Natural killer cell treated with Interleukin-12 subunit alpha and Interleukin-12 subunit beta and Interleukin-15 and Interleukin-18, amount 100 ng/mL, for 72 hours (primary cell): ENCODE results near the gene MRS2. TPM values are rescaled to one million over a fixed set of nuclear protein-coding genes. Genes with fewer than 3 reads are reported as not detected.
"Not testable (repeated sequence)": the region's sequence is repeated elsewhere in the genome, so short reads cannot be mapped to it uniquely, and the experiment has no call there.

Experiments used
- ATAC-seq, 2 donors: fragments of 150-1000 bp; cut with Tn5 transposase in 1 of 2; sonication (Bioruptor Pico), chemical (Tn5 transposase) in 1 of 2; 2 replicates each; pipeline ENCODE4 v1.10.0; 2021
- DNase-seq: peaks from one replicate; pipeline ENCODE4 v3.0.0; 2022; ENCODE audit warnings: low spot score
- H3K27ac Mint-ChIP-seq, 2 donors: 1 replicate in 1 of 2; 2 replicates in 1 of 2; pipeline ENCODE4 v1.8.0; 2022; ENCODE audit warnings: mixed read lengths in 2 of 2, mild to moderate bottlenecking in 1 of 2, moderate library complexity in 1 of 2
- H3K27me3 Mint-ChIP-seq, 2 donors: 1 replicate in 1 of 2; 2 replicates in 1 of 2; pipeline ENCODE4 v1.8.0; 2022; ENCODE audit warnings: mixed read lengths in 2 of 2
- H3K36me3 Mint-ChIP-seq: one replicate; pipeline ENCODE4 v1.8.0; 2022; ENCODE audit warnings: mixed read lengths
- H3K4me1 Mint-ChIP-seq, 2 donors: 1 replicate in 1 of 2; 2 replicates in 1 of 2; pipeline ENCODE4 v1.8.0; 2022; ENCODE audit warnings: low read depth in 2 of 2, mixed read lengths in 2 of 2, mild to moderate bottlenecking in 1 of 2
- H3K4me3 Mint-ChIP-seq: one replicate; pipeline ENCODE4 v1.8.0; 2022; ENCODE audit warnings: mixed read lengths
- H3K9me3 Mint-ChIP-seq: 2 replicates; pipeline ENCODE4 v1.8.0; 2022; ENCODE audit warnings: mixed read lengths
- total RNA-seq, 2 donors: library from RNA; stranded (reverse); gene quantifications; one replicate each; pipeline ENCODE4 v1.2.3, GENCODE V29; 2022

The MRS2 gene
- total RNA-seq, 2 donors from 2014 or later, result 22.5 to 36.7 TPM

DNA sequence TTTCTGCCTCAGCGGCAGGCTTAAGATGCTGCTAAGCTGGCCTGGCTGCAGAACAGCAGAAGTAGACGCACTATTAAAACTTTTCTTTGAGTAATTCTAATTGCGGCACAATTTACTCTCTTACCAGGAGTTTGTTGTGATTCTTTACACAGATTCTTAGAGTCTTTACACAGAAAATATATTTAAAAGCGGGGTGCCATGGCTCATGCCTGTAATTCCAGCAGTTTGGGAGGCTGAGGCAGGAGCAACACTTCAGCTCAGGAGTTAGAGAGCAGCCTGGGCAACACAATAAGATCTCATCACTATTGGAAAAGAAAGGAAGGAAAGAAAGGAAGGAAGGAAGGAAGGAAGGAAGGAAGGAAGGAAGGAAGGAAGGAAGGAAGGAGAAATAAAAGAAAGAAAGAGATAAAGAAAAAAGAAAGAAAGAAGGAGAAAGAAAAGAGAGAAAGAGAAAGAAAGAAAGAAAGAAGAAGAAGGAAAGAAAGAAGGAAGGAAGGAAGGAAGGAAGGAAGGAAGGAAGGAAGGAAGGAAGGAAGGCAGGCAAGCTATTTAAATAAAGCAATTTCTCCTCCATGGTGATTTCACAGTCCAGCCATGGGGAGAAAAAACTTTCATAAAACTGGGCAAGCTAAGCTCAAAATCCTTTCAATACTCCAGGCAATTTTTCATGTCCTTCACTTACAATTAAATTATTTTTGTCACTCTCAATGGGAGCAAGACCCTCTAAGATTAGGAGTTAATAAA lies 21.1 kb upstream of the MRS2 start:
- Mint-ChIP-seq H3K9me3 (no peaks in the 10 kb centered on the region), H3K4me3 (no peak overlapping the region), H3K4me1 (no peaks in the 10 kb centered on the region), H3K27me3 (peaks cover 18 to 32% of the 10 kb centered on the region in 2 donors), H3K36me3 (no peaks in the 10 kb centered on the region), H3K27ac (no peak overlapping the region)
- DNase-seq (no peak), ATAC-seq (no peak)

DNA sequence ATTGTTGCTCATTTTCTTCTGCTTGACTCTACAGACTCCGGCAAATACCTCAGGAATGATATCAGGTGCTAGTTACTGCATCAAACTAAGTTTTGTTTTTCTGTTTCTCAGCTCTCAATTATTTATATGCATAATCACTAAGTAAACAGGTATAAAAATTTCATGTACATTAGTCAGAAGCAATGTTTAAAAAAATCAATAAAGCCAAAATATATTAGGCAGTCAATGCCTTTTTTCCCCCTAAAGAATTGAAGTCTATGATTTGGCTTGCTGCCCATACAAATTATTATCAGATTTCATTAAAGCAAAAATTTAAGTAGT lies 20.6 kb upstream of the MRS2 start:
- H3K27ac Mint-ChIP-seq, result no peak overlapping the region
- H3K4me1 Mint-ChIP-seq, result no peaks in the 10 kb centered on the region
- no peak overlapping the region for H3K4me3 Mint-ChIP-seq
- peaks cover 15 to 27% of the 10 kb centered on the region in 2 donors for H3K27me3 Mint-ChIP-seq
- DNase-seq, result no peak
- no peaks in the 10 kb centered on the region for H3K9me3 Mint-ChIP-seq
- no peaks in the 10 kb centered on the region for H3K36me3 Mint-ChIP-seq
- no peak for ATAC-seq

DNA sequence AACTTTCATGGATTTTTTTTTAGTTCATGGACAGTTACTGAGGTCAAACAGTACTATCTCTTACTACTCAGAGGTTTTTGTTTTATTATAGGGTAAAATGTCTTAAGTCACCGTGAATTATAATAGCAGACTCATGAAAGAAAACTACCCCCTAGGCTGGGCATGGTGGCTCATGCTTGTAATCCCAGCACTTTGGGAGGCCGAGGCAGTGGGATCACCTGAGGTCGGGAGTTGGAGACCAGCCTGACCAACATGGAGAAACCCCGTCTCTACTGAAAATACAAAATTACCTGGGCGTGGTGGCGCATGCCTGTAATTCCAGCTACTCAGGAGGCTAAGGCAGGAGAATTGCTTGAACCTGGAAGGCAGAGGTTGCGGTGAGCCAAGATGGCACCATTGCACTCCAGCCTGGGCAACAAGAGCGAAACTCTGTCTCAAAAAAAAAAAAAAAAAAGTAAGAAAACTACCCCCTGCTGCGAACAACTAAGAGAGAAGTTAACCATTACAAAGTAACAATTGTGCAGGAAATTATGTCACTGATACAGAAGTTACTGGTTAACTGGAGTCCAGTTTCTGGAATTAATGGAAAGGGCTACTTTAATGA lies 19.7 kb upstream of the MRS2 start:
- H3K4me1 Mint-ChIP-seq, H3K36me3 Mint-ChIP-seq, DNase-seq, ATAC-seq, H3K4me3 Mint-ChIP-seq, H3K27ac Mint-ChIP-seq, H3K9me3 Mint-ChIP-seq: not testable (repeated sequence)
- peaks cover 18 to 33% of the 10 kb centered on the region in 2 donors for H3K27me3 Mint-ChIP-seq

DNA sequence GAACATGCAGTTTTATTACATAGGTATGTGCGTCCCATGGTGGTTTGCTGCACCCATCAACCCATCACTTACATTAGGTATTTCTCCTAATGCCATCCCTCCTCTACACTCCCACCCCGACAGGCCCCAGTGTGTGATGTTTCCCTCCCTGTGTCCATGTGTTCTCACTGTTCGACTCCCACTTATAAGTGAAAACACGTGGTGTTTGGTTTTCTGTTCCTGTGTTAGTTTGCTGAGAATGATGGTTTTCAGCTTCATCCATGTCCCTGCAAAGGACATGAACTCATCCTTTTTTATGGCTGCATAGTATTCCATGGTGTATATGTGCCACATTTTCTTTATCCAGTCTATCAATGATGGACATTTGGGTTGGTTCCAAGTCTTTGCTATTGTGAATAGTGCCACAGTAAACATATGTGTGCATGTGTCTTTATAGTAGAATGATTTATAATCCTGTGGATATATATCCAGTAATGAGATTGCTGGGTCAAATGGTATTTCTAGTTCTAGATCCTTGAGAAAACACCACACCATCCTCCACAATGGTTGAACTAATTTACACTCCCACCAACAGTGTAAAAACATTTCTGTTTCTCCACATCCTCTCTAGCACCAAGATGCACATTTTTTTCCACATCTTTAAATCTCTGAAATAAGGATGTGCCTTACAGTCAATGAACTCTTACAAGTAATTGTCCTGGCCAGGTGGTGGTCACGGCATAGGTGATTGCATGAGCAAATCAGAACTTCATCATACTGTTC lies 18.2 kb upstream of the MRS2 start:
- H3K27ac Mint-ChIP-seq, DNase-seq, H3K4me3 Mint-ChIP-seq, ATAC-seq, H3K4me1 Mint-ChIP-seq, H3K36me3 Mint-ChIP-seq, H3K9me3 Mint-ChIP-seq: not testable (repeated sequence)
- H3K27me3 Mint-ChIP-seq, result peaks cover 14 to 28% of the 10 kb centered on the region in 2 donors

DNA sequence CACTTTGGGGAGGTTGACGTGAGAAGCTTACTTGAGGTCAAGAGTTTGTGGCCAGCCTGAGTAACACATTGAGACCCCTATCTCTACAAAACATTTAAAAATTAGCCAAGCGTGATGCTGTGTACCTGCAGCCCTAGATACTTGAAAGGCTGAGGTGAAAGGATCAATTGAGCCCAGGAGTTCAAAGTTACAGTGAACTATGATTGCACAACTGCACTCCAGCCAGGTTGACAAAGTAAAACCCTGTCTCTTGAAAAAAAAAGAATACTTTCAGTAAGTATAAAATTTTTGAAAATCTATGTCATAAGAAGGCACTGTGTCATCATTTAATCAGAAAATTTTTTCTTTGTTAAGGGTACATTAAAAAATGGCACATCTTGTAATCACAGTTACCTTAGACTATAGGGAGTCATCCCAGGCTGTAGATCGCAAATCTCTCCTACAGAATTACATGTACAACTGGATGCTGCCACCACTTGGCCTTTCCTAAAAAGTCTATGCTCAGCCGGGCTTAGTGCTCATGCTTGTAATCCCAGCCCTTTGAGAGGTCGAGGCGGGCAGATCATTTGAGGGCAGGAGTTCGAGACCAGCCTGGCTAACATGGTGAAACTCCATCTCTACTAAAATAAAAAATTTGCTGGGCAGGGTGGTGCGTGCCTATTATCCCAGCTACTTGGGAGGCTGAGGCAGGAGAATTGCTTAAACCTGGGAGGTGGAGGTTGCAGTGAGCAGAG lies 17.0 kb upstream of the MRS2 start:
- Mint-ChIP-seq H3K4me1 (no peaks in the 10 kb centered on the region), H3K27me3 (peaks cover 14 to 27% of the 10 kb centered on the region in 2 donors), H3K27ac (no peak overlapping the region), H3K36me3 (no peaks in the 10 kb centered on the region), H3K9me3 (no peaks in the 10 kb centered on the region), H3K4me3 (no peak overlapping the region)
- no peak for DNase-seq
- no peak for ATAC-seq

DNA sequence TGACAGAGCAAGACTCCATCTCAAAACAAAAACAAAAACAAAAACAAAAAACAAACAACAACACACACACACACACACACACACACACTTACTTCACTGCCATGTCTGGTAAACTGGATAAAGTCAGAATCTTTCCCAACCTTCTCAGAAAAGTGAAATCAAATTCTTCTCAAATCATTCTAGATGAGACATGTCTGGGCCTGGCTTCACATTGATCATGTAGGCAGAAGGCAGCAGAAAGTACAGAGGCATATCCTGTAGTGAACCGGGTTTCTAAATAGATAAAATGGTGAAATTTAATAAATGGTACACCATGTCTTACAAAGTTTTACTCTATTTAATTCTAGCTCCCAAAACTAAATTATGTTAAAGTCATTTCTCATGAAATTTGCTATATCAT lies 14.9 kb upstream of the MRS2 start:
- Mint-ChIP-seq H3K9me3 (no peaks in the 10 kb centered on the region), H3K27me3 (peaks cover 9 to 20% of the 10 kb centered on the region in 2 donors), H3K4me3 (no peak overlapping the region)

DNA sequence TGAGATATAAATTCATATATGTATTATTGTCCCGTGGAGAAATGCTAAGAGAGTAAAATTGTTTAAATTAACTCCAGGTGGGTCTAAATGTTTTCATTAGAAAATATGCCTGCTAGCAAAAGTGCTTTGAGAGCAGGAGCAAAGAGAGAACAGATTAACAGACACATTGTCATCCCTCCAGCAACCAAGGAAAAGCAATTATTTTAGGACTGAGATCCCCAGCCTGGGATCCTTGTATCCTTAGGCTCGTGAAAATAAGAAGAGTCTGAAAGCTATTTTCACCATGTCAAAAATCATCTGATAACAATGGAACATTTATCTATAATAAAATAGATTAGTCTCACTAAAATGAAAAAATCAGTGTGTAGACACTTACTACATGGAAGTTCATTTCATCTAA lies 11.5 kb upstream of the MRS2 start:
- H3K4me1 Mint-ChIP-seq, result no peaks in the 10 kb centered on the region
- DNase-seq, result no peak
- H3K36me3 Mint-ChIP-seq, result no peaks in the 10 kb centered on the region
- H3K4me3 Mint-ChIP-seq, result no peak overlapping the region
- H3K9me3 Mint-ChIP-seq, result no peaks in the 10 kb centered on the region
- H3K27me3 Mint-ChIP-seq, result peaks cover 12 to 19% of the 10 kb centered on the region in 2 donors
- H3K27ac Mint-ChIP-seq, result no peak overlapping the region
- ATAC-seq, result no peak

More for the DNA sequence above, 14.9 kb upstream of the MRS2 start:
- Mint-ChIP-seq H3K4me1 (no peaks in the 10 kb centered on the region), H3K36me3 (no peaks in the 10 kb centered on the region), H3K27ac (no peak overlapping the region)
- no peak for DNase-seq
- ATAC-seq, result no peak

DNA sequence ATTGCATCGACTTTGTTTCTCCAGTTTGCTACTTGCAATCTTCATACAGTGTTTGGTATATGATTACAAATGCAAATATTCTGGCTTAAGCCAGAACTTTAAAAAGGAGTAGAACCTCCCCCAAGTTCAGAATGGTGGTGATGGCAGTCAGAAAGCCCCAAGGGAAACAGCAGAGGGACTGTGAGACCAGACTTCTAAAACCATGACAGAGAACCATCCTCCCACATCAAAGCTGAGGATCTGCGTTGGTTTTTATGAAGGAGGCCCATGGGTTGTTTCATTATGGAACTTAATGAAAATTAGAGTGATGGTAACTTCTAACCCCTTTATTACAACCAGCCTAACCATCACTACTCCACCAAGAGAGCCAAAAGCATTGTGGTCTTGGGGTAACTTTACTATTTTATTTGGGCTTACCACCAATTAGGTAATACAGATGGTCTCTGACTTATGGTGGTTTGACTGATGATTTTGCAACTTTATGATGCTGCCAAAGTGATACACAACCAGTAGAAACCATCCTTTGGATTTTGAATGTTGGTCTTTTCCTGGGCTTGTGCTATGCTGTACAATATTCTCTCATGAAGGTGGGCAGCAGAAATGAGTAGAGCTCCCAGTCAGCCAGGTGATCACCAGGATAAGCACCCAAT lies 10.9 kb upstream of the MRS2 start:
- no peak overlapping the region for H3K27ac Mint-ChIP-seq
- no peaks in the 10 kb centered on the region for H3K4me1 Mint-ChIP-seq
- no peaks in the 10 kb centered on the region for H3K9me3 Mint-ChIP-seq
- no peak overlapping the region for H3K4me3 Mint-ChIP-seq
- no peaks in the 10 kb centered on the region for H3K36me3 Mint-ChIP-seq
- ATAC-seq (no peak), DNase-seq (no peak)
- H3K27me3 Mint-ChIP-seq, result peaks cover 16 to 19% of the 10 kb centered on the region in 2 donors

DNA sequence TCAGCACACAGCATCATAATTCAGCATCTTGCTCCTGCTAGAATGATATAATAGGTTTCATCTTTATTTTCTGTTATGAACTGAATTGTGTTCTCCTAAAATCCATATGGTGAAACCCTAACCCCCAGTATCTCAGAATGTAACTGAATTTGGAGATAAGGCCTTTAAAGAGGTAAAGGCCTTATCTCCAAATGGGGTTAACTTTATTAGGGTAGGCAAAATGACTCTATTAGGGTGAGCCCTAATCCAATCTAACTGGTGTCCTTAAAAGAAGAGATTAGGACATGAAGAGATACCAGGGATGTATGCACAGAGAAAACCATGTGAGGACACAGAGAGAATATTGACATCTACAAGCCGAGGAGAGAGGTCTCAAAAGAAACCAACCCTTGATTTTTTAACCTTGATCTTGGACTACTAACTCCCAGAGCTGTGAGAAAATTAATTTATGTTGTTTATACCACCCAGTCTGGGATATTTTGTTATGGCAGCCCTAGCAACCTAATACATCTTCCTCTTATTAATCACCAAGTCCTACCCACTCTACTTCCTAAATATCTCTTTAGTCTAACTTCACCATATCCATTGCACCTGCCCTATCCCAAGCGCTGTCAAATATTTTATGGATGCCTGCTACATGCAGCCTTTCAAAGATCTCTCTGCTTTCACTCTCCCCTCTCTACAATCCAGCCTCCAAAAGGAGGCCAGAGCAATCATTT lies 8.5 kb upstream of the MRS2 start:
- Mint-ChIP-seq H3K27ac (no peak overlapping the region), H3K36me3 (no peaks in the 10 kb centered on the region), H3K27me3 (peaks cover 22 to 30% of the 10 kb centered on the region in 2 donors), H3K9me3 (no peaks in the 10 kb centered on the region), H3K4me1 (no peaks in the 10 kb centered on the region), H3K4me3 (no peak overlapping the region)
- ATAC-seq (no peak), DNase-seq (no peak)

DNA sequence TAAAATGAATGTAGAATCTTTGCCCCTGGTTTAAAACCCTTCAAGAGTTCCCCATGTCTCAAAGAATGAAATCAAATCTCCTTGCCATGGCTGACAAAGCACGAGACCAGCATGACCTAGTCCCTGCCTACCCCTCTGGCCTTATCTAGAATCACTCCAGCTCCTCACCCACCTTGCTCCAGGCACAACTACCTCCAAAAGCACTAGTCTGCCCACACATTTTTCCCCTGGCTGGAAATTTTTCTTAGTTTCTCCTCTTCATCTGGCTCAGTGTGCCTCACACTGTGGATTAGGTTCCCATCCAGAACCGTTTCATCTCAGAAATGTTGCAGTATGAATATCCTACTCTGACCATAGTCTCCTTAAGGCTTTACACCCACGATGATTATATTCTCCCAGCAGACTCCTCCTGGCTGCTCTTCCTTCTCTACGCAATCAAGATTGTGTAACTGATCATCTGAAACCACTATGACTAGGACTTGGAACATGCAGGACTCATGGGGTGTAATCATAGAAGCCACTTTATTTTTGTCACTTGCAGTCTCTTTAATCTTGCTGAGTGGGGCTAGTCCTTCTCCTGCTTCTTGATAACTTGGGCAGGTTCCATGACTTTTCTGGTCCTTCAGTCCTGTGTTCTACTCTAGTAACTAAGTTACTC lies 7.8 kb upstream of the MRS2 start:
- H3K27me3 Mint-ChIP-seq, result peaks cover 28 to 37% of the 10 kb centered on the region in 2 donors
- no peaks in the 10 kb centered on the region for H3K36me3 Mint-ChIP-seq
- H3K9me3 Mint-ChIP-seq, result no peaks in the 10 kb centered on the region
- H3K4me3 Mint-ChIP-seq, result no peak overlapping the region
- ATAC-seq (no peak), DNase-seq (no peak)
- H3K27ac Mint-ChIP-seq, result no peak overlapping the region
- H3K4me1 Mint-ChIP-seq, result no peaks in the 10 kb centered on the region

DNA sequence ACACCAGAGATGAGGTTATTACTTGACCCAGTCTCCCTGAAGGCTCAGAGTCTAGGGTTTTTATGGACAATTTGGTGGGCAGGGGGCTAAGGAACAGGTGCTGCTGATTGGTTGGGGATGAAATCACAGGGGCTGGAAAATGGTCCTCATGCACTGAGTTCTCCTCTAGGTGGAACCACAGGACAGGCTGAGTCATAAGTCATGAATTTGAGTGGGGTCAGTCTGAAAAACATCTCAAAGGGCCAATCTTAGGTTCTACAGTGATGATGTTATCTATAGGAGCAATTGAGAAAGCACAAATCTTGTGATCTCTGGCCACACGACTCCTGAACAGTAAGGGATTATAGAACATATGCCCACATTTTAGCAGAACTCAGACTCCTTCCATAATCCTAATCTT lies 5.9 kb upstream of the MRS2 start:
- Mint-ChIP-seq H3K27ac (no peak overlapping the region), H3K27me3 (peaks cover 35 to 50% of the 10 kb centered on the region in 2 donors), H3K4me3 (no peak overlapping the region), H3K36me3 (no peaks in the 10 kb centered on the region), H3K4me1 (no peaks in the 10 kb centered on the region), H3K9me3 (no peaks in the 10 kb centered on the region)
- ATAC-seq (no peak), DNase-seq (no peak)

DNA sequence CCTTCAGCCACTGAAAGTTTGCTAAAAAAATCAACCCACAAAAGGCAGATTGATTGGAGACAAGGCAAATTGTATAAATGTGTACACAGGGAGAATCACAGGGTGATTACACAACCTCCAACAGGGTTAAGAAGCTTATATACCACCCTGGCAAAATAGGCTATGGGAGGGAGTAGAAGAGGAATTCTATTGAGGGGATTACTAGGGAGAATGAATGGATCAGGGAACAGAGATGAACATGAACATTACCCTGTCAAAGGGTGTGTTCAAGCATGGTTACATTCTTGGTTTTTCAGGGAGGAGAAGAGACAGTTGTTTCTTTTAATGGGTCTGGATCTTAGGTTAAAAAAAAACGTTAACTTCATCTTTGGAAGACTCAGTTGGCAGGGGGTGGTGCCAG lies 5.1 kb upstream of the MRS2 start:
- Mint-ChIP-seq H3K27me3 (peaks cover 35 to 50% of the 10 kb centered on the region in 2 donors), H3K9me3 (no peaks in the 10 kb centered on the region), H3K27ac (no peak overlapping the region), H3K4me1 (no peaks in the 10 kb centered on the region), H3K36me3 (no peaks in the 10 kb centered on the region), H3K4me3 (no peak overlapping the region)
- ATAC-seq (no peak), DNase-seq (no peak)
